GM18498 (cell line): ENCODE data around the gene ZNF35.
"Not testable (repeated sequence)": the region's sequence is repeated elsewhere in the genome, so short reads cannot be mapped to it uniquely, and the experiment has no call there.

Experiments used
- ATAC-seq: cut with Tn5 transposase; IDR thresholded peaks from one replicate; pipeline ENCODE4 v1.9.1; 2021; ENCODE audit warnings: mild to moderate bottlenecking, moderate library complexity; ENCODE audit not compliant: unreplicated experiment

The ZNF35 gene

DNA sequence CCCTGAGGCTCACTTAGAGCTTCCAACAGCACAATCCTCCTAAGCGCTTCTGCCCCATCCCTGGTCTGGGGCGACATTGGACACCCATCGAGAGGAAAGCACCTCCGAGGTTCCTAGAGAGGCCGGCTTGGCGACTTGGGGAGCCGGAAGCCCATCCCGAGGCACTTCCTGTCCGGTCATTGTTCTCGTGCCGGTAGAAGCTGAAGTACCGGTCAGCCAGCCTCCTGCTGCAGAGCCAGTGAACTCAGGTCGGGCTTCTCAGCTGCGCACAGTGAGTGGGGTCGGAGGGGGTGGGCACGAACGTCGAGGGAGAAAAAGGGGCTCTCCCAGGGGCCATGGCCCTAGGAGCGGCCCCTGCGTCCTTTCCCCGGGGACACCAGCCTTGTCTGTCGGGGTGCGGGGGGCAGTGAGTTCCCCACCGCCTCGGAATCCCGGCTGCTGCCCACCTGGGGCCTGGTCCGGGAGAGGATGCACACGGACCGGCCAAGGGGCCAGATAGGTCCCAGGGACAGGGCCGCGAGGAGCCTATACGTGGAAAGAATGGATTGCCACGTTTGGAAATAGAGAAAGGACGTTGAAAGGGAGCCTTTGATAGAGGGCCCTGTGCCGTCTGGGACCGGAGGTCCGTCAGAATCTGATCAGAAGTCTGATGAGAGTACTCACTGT, at the start of gene ZNF35:
Gene ZNF35 (plus strand): TSS at position 169 of the 666 bp plus-strand sequence. CDS start 2,336 bp downstream, outside the sequence.
- peak; percentile 99 for ATAC-seq

DNA sequence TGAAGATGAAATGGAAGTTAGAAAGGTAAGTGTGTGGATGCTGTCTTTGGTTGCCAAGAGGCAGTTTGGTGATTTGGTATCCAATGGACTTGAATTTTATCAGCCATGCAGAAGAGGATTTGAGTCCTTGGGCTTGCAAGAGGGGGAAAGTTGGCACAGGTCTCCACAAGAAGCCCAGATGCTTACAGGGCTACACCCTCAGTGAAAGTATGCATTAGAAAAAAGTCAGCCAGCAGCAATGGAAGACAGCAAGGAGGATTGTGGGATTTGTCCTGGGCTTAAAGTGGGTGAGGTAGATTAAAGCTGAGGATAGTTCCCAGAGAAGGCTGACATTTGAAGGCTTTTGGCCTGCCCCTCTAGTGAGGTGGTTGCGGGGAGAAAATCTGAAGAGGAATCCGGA, 46.8 kb upstream of the ZNF35 start:
- no peak for ATAC-seq

DNA sequence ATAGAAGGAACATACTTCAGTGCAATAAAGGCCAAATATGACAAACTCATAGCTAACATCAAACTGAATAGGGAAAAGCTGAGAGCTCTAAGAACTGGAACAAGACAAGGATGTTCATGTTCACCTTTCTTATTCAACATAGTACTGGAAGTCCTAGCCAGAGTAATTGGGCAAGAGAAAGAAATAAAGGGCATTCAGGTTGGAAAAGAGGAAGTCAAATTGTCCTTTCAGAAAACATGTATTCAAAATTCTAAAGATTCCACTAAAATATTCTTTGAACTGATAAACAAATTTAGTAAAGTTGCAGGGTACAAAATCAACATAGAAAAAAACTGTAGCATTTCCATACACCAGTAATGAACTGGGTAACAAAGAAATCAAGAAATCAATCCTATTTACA, 35.9 kb upstream of the ZNF35 start:
- ATAC-seq = no peak

DNA sequence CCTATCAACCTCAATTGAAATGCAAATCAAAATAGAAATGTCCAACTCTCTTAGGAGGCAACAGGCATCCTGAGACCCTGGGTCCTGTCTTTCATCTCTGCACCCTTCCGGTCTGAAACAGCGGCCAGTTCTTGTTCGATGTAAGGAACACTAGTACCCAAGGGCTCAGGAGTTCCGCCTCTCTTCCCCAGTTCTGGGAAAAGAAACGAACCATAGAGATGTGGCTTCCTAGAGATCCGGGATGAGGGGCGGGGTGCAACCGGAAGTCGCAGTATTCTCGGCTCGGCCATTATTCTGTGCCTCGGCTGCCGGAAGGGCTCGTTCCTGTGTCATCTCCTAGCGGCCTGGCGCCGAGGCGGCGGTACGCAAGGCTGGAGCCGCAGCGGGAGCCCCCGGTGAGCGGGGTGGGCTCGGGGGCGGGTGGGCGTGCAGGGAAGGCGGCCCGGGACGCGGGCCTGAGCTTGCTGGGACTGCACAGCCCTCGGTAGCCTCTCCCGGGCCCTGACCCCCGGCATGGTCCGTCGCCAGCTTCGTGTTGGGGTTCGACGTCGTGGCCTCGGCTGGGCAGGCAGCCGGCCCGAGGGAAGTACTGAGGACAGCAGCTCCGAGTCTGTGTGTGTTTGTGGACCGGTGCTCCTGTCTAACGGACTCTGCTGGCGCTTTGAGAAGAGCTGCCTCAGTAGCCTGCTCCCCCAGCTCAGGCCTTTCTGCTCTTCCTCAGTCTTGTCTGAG, 23.6 kb upstream of the ZNF35 start, which contains the start of gene ZNF197:
Gene ZNF197 (plus strand): TSS at position 288 of the 732 bp plus-strand sequence. CDS start 4,119 bp downstream, outside the sequence.
- peak; percentile 95 for ATAC-seq

DNA sequence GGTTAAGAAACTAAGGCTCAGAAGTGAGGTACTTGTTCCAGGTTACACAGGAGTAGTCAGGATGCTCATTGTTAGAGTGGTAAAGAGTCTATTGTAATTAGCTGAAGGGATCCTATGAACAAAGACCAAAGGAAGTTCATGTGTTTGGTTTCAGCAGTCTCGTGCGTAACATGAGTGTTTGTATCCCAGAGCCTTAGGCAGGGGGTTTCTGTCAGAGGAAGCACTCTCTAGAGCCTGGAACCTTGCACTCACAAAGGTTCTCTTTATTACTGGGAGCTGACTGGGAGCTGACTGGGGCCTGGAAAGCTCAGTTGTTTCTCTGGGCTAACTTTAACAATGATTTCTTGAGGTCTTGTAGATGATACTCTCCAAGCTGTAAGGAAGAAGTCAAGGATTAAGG, 19.8 kb upstream of the ZNF35 start:
- ATAC-seq = no peak

DNA sequence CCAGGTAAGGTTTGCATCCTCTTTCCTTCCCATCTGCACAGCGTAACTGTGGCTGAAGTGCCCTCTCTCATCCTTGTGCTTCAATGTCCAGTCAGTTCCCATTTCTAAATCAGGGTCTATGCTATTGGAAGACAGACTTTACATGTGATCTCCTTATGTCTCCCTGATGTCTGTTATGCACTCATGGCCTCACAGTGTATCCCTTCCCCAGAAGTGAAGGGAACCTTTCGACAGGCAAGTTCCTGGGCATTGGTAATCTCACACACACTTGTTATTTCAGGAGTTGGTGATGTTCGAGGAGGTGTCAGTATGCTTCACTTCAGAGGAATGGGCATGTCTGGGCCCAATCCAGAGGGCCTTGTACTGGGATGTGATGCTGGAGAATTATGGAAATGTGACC, 16.3 kb upstream of the ZNF35 start:
- ATAC-seq = no peak

DNA sequence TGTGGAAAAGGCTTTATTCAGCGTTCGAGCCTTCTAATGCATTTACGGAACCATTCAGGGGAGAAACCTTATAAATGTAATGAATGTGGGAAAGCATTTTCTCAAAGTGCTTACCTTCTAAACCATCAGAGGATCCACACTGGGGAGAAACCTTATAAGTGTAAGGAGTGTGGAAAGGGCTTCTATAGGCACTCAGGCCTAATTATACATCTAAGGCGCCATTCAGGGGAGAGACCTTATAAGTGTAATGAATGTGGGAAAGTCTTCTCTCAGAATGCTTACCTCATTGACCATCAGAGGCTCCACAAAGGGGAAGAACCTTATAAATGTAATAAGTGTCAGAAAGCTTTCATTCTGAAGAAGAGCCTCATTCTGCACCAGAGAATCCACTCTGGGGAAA, 6.2 kb upstream of the ZNF35 start:
- no peak for ATAC-seq

DNA sequence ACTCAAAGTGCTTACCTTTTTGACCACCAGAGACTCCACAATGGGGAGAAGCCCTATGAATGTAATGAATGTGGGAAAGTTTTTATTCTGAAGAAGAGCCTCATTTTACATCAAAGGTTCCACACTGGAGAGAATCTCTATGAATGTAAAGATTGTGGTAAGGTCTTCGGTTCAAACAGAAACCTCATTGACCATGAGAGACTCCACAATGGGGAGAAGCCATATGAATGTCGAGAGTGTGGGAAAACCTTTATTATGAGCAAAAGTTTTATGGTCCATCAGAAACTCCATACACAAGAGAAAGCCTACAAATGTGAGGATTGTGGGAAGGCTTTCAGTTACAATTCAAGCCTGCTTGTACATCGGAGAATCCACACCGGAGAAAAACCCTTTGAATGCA, 5.5 kb upstream of the ZNF35 start:
- ATAC-seq = no peak

DNA sequence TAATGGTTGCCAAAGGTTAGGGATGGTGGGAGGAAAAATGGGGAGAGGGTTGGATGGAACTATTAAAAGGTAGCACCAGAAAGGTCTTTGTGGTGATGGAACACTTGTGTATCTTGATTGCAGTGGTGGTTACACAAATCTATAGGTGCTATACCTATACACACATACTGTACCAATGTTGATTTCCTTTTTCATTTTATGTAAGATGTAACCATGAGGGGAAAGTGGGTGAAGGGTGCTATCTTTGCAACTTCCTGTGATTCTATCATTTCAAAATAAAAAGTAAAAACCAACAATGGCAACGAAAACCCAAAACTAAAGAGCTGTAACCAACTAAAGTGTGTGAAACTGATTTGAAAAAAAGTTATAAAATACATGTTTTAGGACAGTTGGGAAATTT, 761 bp upstream of the ZNF35 start:
- ATAC-seq = no peak

DNA sequence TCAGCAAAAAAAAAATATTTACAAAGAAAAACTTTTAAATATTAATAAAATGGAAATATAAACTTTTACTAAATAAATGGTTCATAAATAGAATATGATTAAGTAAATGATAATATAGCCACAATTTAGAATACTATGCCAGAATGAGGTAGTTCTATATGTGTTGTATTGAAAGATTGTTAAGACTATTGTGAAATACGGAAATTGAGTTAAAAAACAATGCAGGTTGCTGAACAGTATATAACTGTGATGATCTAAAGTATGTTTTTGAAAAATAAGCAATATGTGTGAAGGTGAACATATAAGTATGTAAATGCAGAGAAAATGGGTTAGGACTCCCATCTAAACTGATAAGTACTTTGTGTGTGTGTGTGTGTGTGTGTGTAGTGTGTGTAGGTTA, 1.2 kb downstream of the ZNF35 start:
- no peak for ATAC-seq

DNA sequence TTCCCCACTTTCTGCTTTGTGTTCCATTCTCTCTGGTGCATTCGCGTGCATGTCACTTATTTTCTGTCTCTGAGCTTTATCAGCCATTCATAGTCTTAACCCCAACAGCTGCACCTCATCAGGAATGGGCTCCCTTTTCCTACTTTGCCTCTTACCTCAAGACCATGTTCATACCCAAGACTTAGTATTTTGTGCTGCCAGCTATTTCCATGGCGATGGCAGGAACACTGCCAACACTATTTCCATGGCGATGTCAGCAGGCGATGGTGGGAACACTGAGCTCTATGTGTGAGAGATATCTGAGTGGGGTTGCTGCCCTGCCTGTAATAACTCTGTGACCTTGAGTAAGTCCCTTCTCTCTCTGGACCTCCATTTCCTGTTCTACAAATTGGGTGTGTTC, 5.5 kb downstream of the ZNF35 start:
- no peak for ATAC-seq

DNA sequence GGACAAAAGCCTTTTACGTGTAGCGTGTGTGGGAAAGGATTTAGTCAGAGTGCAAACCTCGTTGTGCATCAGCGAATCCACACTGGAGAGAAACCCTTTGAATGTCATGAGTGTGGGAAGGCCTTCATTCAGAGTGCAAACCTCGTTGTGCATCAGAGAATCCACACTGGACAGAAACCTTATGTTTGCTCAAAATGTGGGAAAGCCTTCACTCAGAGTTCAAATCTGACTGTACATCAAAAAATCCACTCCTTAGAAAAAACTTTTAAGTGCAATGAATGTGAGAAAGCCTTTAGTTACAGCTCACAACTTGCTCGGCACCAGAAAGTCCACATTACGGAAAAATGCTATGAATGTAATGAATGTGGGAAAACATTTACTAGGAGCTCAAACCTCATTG, 10.5 kb downstream of the ZNF35 start:
- ATAC-seq = no peak

DNA sequence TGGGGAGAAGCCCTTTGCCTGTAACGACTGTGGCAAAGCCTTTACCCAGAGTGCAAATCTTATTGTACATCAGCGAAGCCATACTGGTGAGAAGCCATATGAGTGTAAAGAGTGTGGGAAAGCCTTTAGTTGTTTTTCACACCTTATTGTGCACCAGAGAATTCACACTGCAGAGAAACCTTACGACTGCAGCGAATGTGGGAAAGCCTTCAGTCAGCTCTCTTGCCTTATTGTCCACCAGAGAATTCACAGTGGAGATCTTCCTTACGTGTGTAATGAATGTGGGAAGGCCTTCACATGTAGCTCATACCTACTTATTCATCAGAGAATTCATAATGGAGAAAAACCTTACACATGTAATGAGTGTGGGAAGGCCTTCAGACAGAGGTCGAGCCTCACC, 10.9 kb downstream of the ZNF35 start:
- no peak for ATAC-seq

DNA sequence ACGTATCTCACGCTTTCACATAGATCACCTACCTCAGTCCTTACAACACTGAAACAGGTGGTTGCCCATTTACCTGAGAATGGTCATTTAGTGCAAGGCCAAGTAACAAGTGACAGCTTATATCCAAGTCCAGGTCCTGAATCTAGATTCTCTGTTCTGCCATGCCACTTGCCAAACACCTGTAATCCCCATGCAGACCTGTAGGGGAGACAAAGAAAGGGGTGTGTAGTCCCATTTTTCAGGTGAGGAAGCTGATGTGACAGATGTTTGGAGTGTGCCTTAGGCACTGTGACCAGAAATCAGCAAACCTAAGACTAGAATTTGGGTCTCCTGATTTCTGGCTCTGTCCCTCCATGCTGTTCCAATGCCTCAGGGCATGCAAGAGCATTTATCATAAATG, 12.7 kb downstream of the ZNF35 start:
- ATAC-seq = no peak

DNA sequence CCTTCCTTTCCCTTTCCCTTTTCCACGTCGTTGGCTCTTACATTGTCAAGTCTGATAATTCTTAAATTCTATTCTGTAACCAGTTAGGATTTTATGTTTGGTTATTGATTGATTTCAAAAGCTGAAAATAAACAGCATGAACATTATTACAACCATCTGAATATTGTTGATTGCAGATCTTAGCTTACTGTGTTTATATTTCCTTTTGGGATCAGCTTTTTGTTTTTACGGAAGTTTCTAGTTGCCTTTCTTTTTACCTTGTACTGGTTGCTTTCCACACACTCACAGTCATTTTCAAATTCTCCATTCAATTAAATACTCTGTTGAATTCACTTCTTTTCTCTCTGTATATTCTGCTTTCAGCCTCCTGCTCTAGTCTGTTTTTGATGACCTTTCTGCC, 16.6 kb downstream of the ZNF35 start:
- ATAC-seq = no peak

DNA sequence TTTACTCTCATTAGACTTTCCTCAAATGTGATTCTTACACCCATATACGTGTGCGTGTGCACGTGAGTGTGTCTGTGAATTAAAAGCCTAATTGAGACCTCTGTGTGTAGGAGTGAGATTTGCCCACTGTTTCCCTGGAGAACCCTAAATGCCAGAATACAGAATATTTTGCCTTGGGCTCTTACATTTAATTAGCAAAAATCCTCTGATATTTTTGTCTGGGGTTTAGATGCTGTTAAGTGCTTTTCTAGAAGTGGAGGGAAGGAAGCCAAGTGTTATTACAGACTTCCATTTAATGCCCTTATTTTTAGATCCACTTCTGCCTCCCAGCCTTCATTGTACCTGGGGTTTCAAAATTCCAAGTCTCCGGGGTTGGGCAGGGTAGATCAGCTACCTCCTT, 17.8 kb downstream of the ZNF35 start:
- no peak for ATAC-seq

DNA sequence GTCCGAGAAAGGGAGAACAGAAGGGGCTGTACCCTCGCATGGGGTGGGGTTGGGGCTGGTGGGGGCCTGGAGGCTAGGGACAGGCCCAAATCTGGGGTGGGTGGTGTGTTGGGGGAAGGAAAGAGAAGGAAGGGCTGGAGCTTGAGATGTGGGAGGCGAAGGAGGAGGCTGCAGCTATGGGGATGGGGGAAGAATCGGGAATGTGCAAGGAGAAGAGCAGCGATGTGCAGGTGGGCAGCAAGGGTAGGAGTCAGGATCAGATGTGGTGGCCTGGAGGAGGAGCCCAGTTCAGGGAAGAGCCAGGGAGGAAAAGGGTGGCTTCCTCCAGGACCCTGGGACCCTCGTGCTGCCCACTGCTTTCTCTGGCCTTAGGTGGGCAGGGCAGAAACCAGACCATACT, 21.2 kb downstream of the ZNF35 start:
- no peak for ATAC-seq

DNA sequence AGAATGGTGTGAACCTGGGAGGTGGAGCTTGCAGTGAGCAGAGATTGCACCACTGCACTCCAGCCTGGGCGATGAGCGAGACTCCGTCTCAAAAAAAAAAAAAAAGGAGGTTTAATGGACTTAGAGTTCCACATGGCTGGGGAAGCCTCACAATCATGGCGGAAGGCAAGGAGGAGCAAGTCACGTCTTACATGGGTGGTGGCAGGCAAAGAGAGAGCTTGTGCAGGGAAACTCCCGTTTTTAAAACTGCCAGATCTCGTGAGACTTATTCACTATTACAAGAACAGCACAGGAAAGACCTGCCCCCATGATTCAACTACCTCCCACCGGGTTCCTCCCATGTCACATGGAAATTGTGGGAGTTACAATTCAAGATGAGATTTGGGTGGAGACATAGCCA, 24.9 kb downstream of the ZNF35 start:
- ATAC-seq = not testable (repeated sequence)

DNA sequence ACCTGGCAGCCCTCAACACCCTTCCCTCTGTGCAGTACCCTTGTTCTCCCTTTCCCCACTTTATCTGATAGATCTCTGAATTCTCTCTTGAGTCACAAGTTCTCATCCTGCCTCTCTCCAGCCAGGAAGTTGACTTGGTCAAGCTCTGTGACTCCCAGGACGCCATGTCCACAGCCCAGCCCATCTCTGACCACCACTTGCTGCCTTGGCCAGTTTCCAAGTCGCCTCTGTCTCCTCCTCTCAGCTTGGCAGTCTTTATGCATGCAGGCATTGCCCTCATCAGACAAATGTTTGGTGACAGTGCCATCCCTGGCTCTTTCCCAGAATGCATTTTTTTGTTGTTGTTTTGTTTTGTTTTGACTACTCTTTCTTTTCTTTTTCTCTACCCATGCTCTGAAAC, 25.7 kb downstream of the ZNF35 start:
- ATAC-seq = no peak

DNA sequence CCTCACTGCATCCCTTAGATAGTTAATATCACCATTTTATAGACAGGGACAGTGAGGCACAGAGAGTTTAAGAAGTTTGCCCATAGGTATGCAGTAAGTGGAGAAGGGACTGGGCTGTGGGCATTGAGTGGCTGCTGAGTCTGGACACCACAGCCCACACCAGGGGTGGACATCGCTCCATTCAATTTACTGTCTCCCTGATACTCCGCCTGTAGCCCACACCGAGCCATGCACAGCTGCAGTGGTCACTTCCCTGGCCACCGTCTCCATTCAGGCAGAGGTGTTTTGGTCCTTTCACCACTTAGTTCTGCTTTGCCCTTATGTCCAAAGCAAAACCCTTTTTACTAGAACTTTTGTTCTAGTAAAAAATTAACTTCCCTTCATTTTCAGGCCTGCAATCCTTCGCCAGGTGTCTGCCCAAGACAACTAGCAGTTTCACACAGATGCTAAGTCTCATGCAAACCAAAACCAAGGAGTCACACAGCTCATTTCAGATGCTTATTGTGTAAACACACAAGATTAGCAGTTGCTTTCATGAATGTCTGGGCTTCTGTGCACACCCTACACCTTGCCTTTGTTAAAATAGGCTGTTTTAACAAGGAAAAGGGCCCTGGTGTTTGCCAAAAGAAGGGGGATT, 30.1 kb downstream of the ZNF35 start:
- ATAC-seq = no peak

DNA sequence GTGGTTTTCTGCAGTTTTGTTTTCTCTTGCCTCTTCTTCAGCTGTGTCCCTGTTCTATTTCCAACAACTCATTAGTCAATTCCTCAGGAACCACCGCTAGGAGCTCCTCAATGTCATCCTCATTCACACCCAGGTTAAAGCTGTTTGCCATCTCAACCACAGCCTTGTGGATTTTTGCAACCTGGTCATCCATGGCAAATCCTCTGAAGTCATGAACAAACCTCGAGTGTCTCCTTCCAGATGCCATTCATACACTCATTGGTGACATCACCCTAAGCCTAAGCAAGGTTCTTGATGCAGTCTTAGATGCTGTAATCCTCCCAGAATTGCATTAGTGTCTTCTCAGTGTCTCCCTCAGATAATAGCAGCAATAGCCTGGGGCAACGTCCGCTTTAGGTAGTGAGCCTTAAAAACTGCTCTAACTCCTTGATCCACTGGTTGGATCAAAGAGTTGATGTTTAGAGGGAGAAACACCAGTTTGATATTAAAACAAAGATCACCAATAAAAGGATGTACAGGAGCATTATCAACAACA, 32.5 kb downstream of the ZNF35 start:
- no peak for ATAC-seq
